ENCODE results near the gene SPON2. TPM values are rescaled to one million over a fixed set of nuclear protein-coding genes. Genes with fewer than 3 reads are reported as not detected.

SPON2 gene
- total and polyA plus RNA-seq, 3 donors from 2014 or later, result 5.6 to 21.4 (median 7.1) TPM

- H3K27ac ChIP-seq, result no peak overlapping the region
- H3K4me1 ChIP-seq, result peaks cover 34% of the 10 kb centered on the region
- H3K4me3 ChIP-seq, result no peak overlapping the region
- DNase-seq, result peak; percentile 74
- WGBS, 2 donors, result 70 to 86% methylated on average over 19 to 29 of the region's 31 CpGs
- TF ChIP-seq POLR2A (IDR thresholded peaks at IDR 0.05) (no peak), CTCF (IDR thresholded peaks at IDR 0.05) (no peak)
- H3K36me3 ChIP-seq (ENCODE audit: low read depth, missing control alignments), result no peaks in the 10 kb centered on the region
- H3K9me3 ChIP-seq, result no peaks in the 10 kb centered on the region
- intact Hi-C loops (cut with DNase I; ENCODE audit: low total_unique reads), result no loop called here
- H3K27me3 ChIP-seq, result no peaks in the 10 kb centered on the region
These were observed 43.0 kb upstream of the SPON2 start for GRCh38 chr4:1215141-1216075.

DNA sequence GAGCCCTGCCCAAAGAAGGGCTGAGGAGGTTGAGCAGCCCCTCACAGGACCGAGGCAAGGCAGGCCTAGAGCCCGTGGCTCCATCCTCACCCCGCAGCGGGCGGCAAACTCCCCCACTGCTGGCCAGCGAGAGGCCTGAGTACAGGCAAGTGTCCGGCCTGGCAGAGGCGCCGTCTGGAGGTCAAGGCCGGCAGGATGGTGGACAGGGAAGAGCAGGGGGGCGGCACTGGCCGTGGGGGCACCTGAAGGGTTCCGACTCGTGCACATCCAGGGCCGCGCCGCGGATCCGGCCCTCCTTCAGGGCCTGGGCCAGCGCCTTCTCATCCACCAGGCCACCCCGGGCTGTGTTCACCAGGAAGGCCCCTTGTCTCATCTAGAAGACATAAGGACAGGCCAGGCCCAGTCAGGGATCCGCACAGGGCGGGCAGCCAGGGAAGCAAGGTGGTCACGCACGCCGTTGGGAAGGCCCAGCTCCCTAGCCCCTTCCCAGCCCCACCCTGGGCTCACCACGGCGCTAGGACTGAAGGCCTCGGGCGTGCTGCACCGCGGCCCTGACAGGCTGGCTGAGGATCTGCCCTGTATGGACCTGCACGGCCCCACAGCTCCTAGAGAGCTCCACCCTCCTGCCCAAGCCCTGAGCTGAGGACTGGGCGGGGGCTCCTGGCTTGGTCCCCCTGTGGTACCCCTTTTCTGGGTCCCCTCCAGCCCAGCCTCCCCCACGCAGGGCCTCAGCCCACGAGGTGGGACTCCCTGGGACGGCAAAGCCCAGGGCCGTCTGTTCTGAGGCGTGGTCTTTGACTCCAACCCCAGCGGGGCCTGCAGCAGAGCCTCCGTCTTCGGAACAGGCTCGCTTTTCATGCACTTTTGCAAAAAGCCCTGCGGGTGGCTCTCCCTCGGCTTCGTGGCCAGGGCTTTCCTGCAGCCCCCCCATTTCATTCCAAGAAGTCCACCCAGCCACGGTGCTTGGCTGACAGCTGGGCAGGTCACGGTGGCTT is 42.0 kb upstream of the SPON2 start:
- Histone ChIP-seq H3K9me3 (no peaks in the 10 kb centered on the region), H3K27ac (no peak overlapping the region), H3K27me3 (no peaks in the 10 kb centered on the region), H3K4me3 (no peak overlapping the region), H3K36me3 (ENCODE audit: low read depth, missing control alignments) (no peaks in the 10 kb centered on the region), H3K4me1 (peaks cover 44% of the 10 kb centered on the region)
- no peak for TF ChIP-seq POLR2A (IDR thresholded peaks at IDR 0.05)
- TF ChIP-seq CTCF (IDR thresholded peaks at IDR 0.05), result no peak
- DNase-seq, result peak; percentile 47
- intact Hi-C loops (cut with DNase I; ENCODE audit: low total_unique reads), result no loop called here
- WGBS, 2 donors, result 85% methylated on average over 18 to 37 of the region's 48 CpGs

- no peak overlapping the region for H3K27ac ChIP-seq
- DNase-seq, result no peak
- no peak for TF ChIP-seq POLR2A (IDR thresholded peaks at IDR 0.05)
- no peak for TF ChIP-seq CTCF (IDR thresholded peaks at IDR 0.05)
- no peaks in the 10 kb centered on the region for H3K27me3 ChIP-seq
- no peaks in the 10 kb centered on the region for H3K9me3 ChIP-seq
- intact Hi-C loops (cut with DNase I; ENCODE audit: low total_unique reads), result no loop called here
- no peak overlapping the region for H3K4me3 ChIP-seq
- WGBS, 2 donors, result 91 to 100% methylated on average over 4 to 15 of the region's 20 CpGs
- no peaks in the 10 kb centered on the region for H3K36me3 ChIP-seq (ENCODE audit: low read depth, missing control alignments)
- peaks cover 54% of the 10 kb centered on the region for H3K4me1 ChIP-seq
These were observed 41.1 kb upstream of the SPON2 start for GRCh38 chr4:1213336-1213995.

DNA sequence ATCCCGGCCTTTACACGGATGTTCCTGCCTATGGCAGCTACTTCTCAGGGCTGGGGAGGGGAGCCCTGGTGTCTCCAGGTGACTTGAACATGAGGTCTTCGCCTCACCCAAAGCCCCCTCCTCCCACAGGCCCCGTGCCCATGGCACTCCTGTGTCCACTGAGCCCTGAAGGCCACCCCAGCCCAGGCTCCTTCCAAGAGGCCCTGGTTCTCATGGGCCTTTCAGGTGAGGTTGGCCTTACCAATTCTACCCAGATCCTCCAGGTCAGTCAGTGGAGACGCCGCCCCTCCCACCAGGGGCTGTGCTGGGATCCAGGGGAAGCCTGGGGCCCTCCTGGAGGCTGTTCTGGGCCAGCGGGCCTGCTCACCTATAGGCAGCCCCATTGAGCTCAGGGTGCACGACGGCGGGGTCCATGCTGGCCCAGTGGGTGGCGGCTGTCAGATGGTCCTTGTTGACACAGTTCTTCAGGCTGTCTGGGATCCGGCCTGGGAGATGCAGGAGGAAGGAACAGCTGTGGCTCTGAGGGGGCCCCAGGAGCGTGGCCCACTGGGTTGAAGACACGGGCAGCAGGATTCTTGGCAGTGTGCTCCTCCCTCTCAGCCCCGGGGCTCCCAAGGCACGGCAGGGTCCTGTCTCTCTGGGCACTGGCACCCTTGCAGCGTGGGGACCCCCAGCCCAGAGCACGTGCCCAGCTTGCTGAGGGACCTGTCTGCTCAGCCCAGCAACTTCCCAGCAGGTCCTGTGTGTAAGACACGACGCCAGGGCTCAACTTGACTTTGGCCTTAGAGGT is 40.4 kb upstream of the SPON2 start:
- TF ChIP-seq POLR2A (IDR thresholded peaks at IDR 0.05) (no peak), CTCF (IDR thresholded peaks at IDR 0.05) (no peak)
- intact Hi-C loops (cut with DNase I; ENCODE audit: low total_unique reads), result no loop called here
- no peak for DNase-seq

More for the DNA sequence above, 40.4 kb upstream of the SPON2 start:
- Histone ChIP-seq H3K27me3 (no peaks in the 10 kb centered on the region), H3K27ac (no peak overlapping the region), H3K4me3 (no peak overlapping the region), H3K4me1 (peaks cover 61% of the 10 kb centered on the region), H3K9me3 (no peaks in the 10 kb centered on the region), H3K36me3 (ENCODE audit: low read depth, missing control alignments) (no peaks in the 10 kb centered on the region)
- WGBS, 2 donors, result 95 to 100% methylated on average over 4 to 20 of the region's 20 CpGs

Measured in testis (tissue), 3 donors.